T-helper 9 cell (primary cell): ENCODE results near the gene DAZL.

Experiments used
- DNase-seq: peaks from one replicate; pipeline ENCODE4 v3.0.0-alpha.2; 2020

The DAZL gene

GRCh38 chr3:16543242-16543864, 61.9 kb downstream of the DAZL start:
- DNase-seq = no peak

GRCh38 chr3:16538507-16538906, 66.7 kb downstream of the DAZL start:
- DNase-seq = no peak

GRCh38 chr3:16536996-16537395, 68.2 kb downstream of the DAZL start:
- no peak for DNase-seq
